Measurements from ENCODE around the gene BLZF1. TPM values are rescaled to one million over a fixed set of nuclear protein-coding genes. Genes with fewer than 3 reads are reported as not detected.
A peak's percentile ranks its signal among the peaks of the same experiment; 100 is the strongest.

BLZF1 gene
- polyA plus RNA-seq (19.9 and 22.0 TPM in 2 replicates), polyA minus RNA-seq (29.2 and 42.1 TPM in 2 replicates)

DNA sequence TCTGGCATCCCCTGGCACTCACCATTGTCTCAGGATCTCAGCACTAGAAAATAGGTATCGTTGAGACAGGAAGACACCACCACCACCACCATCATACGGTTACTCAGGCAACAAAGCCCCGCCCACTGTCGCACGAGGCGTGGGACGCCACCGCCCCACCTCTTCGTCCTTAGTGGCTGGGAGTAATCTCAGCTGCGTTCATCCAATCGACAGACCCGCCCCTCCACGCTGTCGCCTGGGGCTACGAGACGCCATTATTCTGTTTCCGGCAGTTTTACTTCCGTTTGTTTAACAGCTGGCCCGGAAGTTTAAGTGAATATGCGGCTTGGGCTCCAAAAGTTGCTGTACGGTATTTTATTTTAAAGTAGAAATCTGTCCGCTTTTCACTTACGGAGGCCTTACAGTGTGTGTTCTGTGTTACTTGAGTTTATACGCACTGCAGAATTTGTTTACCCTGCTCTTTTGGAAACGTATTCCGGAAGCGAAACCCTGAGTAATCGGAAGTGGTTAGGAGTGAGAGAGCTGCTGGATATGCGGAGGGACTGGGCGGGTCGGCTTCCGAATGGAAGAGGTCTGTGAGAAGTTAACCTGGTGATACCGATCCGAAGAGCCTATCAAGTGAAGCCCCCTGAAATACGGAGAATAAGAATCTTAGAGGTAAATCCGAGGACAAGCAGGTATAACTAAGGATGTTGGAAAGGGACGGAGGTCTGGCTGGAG, at the start of gene BLZF1, which contains the start of gene NME7:
BLZF1 (plus strand) TSS at position 510 of the 720 bp plus-strand sequence. CDS start 1,328 bp downstream, outside the sequence.
NME7 (minus strand) TSS at position 112 of the 720 bp plus-strand sequence; CDS start at position 25, 87 bp downstream.
- peak within 1 kb of the TSS; percentile 82 for H3K4me3 ChIP-seq (ENCODE audit: low read length)
- H3K27me3 ChIP-seq (ENCODE audit: insufficient read depth, low read depth, low read length), result no peaks in the 10 kb centered on the region
- H3K36me3 ChIP-seq (ENCODE audit: insufficient read depth, low read length), result no peaks in the 10 kb centered on the region
- peaks cover 45% of the 10 kb centered on the region for H3K79me2 ChIP-seq (replicated peaks; ENCODE audit: insufficient read depth, low read length)
- no peaks in the 10 kb centered on the region for H3K9me3 ChIP-seq (ENCODE audit: low read length)
- H3F3A ChIP-seq (ENCODE audit: insufficient read depth, low read length, poor library complexity, severe bottlenecking), result no peaks in the 10 kb centered on the region
- no peaks in the 10 kb centered on the region for H4K20me1 ChIP-seq (ENCODE audit: insufficient read depth)
- peak within 1 kb of the TSS; percentile 77 for H3K9ac ChIP-seq (ENCODE audit: low read length)
- TF ChIP-seq RAD21 (conservative IDR thresholded peaks at IDR 0.05) (peak; percentile 33), CTCF (IDR thresholded peaks at IDR 0.05; ENCODE audit: poor library complexity, severe bottlenecking) (no peak), SMC3 (conservative IDR thresholded peaks at IDR 0.05; ENCODE audit: poor library complexity) (peak; percentile 19), POLR2AphosphoS5 (IDR thresholded peaks at IDR 0.05) (peak; percentile 76), MXI1 (conservative IDR thresholded peaks at IDR 0.05; ENCODE audit: poor library complexity, severe bottlenecking) (peak; percentile 93), EZH2 (IDR thresholded peaks at IDR 0.05; ENCODE audit: borderline replicate concordance, insufficient read depth, low read length, poor library complexity, severe bottlenecking) (no peak), EP300 (conservative IDR thresholded peaks at IDR 0.05; ENCODE audit: poor library complexity, severe bottlenecking) (peak; percentile 74), TAF1 (IDR thresholded peaks at IDR 0.05; ENCODE audit: low read depth) (peak; percentile 50)
- TF ChIP-seq, protein P1, sequence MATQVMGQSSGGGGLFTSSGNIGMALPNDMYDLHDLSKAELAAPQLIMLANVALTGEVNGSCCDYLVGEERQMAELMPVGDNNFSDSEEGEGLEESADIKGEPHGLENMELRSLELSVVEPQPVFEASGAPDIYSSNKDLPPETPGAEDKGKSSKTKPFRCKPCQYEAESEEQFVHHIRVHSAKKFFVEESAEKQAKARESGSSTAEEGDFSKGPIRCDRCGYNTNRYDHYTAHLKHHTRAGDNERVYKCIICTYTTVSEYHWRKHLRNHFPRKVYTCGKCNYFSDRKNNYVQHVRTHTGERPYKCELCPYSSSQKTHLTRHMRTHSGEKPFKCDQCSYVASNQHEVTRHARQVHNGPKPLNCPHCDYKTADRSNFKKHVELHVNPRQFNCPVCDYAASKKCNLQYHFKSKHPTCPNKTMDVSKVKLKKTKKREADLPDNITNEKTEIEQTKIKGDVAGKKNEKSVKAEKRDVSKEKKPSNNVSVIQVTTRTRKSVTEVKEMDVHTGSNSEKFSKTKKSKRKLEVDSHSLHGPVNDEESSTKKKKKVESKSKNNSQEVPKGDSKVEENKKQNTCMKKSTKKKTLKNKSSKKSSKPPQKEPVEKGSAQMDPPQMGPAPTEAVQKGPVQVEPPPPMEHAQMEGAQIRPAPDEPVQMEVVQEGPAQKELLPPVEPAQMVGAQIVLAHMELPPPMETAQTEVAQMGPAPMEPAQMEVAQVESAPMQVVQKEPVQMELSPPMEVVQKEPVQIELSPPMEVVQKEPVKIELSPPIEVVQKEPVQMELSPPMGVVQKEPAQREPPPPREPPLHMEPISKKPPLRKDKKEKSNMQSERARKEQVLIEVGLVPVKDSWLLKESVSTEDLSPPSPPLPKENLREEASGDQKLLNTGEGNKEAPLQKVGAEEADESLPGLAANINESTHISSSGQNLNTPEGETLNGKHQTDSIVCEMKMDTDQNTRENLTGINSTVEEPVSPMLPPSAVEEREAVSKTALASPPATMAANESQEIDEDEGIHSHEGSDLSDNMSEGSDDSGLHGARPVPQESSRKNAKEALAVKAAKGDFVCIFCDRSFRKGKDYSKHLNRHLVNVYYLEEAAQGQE (IDR thresholded peaks at IDR 0.05; ENCODE audit: borderline replicate concordance), result no peak
- H3K9me2 ChIP-seq (ENCODE audit: insufficient read depth, low read length), result no peaks in the 10 kb centered on the region
- peak within 1 kb of the TSS; percentile 82 for H3K27ac ChIP-seq (ENCODE audit: low read length)
- peak within 1 kb of the TSS; percentile 90 for H3K4me2 ChIP-seq (ENCODE audit: low read length)
- H2AFZ ChIP-seq (ENCODE audit: low read depth, low read length), result peak within 1 kb of the TSS; percentile 97

DNA sequence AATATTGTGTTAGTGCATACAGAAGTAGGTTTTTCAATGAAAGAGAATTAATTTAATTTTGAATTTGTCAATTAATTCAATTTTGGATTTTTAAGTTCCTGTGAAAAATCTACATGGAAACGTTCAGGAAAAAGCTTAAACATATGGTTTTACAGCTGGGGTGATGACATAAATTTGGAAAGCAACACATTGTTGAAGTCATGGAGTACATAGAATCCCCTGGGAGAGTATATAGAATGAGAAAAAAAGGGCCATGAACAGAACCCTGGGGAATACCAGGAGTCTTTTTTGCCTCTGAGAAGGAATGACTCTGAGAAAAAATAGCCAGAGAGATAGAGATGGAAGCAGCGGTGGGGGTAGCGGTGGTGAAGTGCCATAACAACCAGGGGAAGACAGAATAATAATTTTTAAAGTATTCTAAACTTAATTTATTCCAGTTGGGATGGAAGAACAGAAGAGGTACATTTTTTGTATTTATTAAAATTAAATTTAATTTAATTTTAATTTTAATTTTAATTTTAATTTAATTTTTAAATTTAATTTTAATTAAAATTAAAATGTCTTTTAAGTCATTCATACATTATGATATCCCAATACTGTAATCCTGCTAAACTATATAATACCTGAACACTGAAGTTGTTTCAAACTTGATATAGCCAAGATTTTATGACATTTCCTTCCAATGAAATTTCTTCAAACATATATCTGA, 49.3 kb upstream of the BLZF1 start:
- Histone ChIP-seq H3K79me2 (replicated peaks; ENCODE audit: insufficient read depth, low read length) (no peaks in the 10 kb centered on the region), H3K4me2 (ENCODE audit: low read length) (no peak overlapping the region), H3K4me3 (ENCODE audit: low read length) (no peak overlapping the region), H3K9me3 (ENCODE audit: low read length) (no peaks in the 10 kb centered on the region), H3K27ac (ENCODE audit: low read length) (no peak overlapping the region), H3F3A (ENCODE audit: insufficient read depth, low read length, poor library complexity, severe bottlenecking) (no peaks in the 10 kb centered on the region), H4K20me1 (ENCODE audit: insufficient read depth) (no peaks in the 10 kb centered on the region), H2AFZ (ENCODE audit: low read depth, low read length) (no peak overlapping the region), H3K27me3 (ENCODE audit: insufficient read depth, low read depth, low read length) (no peaks in the 10 kb centered on the region), H3K9me2 (ENCODE audit: insufficient read depth, low read length) (no peaks in the 10 kb centered on the region), H3K36me3 (ENCODE audit: insufficient read depth, low read length) (no peaks in the 10 kb centered on the region), H3K9ac (ENCODE audit: low read length) (no peak overlapping the region)
- TF ChIP-seq SMC3 (conservative IDR thresholded peaks at IDR 0.05; ENCODE audit: poor library complexity), result no peak
- no peak for TF ChIP-seq CTCF (IDR thresholded peaks at IDR 0.05; ENCODE audit: poor library complexity, severe bottlenecking)
- TF ChIP-seq RAD21 (conservative IDR thresholded peaks at IDR 0.05), result no peak
- no peak for TF ChIP-seq EP300 (conservative IDR thresholded peaks at IDR 0.05; ENCODE audit: poor library complexity, severe bottlenecking)

All from neural cell (in vitro differentiated cells).